GM18508 (cell line): ENCODE results near the gene SERBP1.

ENCODE experiments used
- ATAC-seq: cut with Tn5 transposase; IDR thresholded peaks from one replicate; pipeline ENCODE4 v1.9.1; 2021; ENCODE audit warnings: moderate number of reproducible peaks; ENCODE audit not compliant: insufficient read depth, unreplicated experiment

SERBP1 gene

DNA sequence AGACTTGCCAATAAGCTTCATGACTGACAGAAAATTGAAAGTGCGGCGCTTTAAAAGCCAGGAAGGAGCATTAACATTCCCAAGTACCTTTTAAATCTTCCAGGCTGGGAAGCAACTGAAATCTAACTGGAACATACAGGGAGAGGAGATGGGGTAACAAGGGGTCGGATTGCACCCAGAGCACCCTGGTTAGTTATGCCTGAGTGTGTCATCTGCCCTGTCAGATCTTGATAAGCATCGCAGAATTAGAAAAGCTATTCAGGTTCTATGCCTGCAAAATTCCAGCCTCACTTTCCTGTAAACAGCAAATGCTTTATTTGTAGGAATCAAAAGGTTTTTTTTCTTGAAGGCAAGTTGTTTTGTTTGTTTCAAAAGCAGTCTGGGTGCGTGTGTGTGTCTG, 58.5 kb downstream of the SERBP1 start:
- ATAC-seq: no peak

DNA sequence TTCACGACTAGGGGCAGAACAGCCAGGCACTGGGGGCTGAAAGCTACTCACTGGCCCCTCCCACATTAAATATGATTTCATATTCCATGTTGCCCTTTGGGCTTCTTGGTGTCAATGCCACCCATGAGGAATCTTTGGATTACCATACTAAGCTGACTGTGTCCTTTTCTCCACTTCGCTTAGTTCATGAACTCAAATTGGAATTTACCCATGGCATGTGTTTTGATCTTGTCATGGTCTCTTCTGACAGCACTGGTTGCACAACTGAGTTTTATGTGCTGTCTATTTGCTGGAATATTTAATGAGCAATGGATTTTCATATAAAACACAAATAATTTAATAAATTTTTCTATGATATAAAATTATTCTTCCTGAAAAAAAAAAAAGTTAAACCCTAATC, 59.2 kb downstream of the SERBP1 start:
- ATAC-seq: no peak

DNA sequence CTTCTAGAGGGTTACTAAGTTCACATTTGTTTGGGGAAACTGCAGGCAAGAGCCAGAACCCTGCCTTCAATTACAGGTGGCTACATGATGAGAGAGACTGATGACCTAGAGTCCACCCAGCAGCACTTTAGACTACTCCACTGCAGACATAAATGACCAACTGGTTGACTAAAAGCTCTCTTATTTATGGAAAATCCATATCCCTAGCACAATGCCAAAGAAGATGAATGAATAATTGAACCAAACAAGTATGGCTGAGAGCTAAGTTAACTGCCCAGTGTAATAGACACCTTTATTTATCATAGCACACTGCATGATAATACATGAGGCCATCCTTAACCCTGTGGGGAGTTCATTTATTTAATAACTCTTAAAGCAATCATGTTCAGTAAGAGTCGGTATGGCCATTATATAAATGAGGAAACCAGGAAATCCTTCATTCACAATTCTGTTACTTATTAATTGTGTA, 62.1 kb downstream of the SERBP1 start:
- no peak for ATAC-seq

DNA sequence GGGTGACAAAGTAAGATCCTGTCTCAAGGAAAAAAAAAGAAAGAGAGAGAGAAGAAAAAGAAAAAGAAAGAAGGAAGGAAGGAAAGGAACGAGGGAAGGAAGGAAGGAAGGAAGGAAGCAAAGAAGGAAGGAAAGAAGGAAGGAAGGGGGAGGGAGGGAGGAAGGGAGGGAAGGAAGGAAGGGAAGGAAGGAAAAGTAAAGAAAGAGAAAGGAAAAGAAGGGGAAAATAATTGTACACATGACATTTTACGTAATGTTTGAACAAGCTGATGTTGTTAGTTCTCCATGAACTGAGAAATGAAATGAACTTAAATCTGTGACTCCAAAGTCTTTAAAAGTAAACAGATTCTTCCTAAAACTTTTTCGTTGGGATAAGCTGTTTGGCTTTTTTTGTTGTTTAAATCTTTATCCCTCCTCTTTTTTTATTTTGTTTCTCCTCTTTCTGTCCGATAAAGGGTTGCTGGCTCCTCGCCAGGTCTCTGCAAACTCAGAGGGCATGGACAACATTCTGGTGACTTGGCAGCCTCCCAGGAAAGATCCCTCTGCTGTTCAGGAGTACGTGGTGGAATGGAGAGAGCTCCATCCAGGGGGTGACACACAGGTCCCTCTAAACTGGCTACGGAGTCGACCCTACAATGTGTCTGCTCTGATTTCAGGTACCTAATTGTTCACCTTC, 62.7 kb downstream of the SERBP1 start:
- ATAC-seq: no peak

DNA sequence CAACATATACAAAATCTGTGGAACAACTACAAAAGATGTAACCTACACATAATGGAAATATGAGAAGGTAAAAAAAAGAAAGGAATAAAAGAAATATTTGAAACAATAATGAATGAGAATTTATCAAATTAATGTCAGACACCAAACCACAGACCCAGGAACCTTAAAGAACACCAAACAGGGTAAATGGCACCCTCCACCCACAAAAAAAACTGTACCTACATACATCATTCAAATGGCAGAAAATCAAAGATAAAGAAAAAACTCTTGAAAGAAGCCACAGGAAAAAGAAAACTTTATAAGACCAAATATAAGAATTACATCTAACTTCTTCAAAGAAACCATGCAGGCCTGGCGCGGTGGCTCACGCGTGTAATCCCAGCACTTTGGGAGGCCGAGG, 68.6 kb downstream of the SERBP1 start:
- no peak for ATAC-seq

DNA sequence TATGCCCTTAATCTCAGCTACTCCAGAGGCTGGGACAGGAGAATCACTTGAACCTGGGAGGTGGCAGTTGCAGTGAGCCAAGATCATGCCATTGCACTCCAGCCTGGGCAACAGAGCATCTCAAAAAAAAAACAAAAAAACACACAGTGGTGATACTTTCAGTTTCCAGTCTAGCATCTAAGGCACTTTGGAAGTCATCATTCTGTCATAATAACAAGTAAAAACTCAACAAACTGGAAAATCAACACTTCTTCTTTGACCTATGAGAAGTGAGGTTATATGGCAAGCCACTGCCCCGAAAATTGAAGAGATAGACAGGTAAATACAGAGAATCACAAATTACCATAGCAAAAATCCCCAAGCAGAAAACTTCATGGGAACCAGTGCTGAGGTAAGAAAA, 70.6 kb downstream of the SERBP1 start:
- ATAC-seq: no peak
